Ascending aorta (tissue), 2 donors: ENCODE results near the gene AATK. TPM values are rescaled to one million over a fixed set of nuclear protein-coding genes. Genes with fewer than 3 reads are reported as not detected.

Experiments
- DNase-seq, 2 donors: peaks; one replicate each; pipeline ENCODE4 v3.0.0-alpha.2; 2019; ENCODE audit warnings: low spot score in 2 of 2
- H3K27ac ChIP-seq, 2 donors: fragments of 200-600 bp; sonication (generic); one replicate each; pipeline ENCODE4 v1.5.1; 2016 to 2017; ENCODE audit warnings: mild to moderate bottlenecking in 1 of 2
- H3K27me3 ChIP-seq: fragments of 200-600 bp; sonication (generic); one replicate; pipeline ENCODE4 v1.5.1; 2017
- H3K36me3 ChIP-seq, 2 donors: fragments of 200-600 bp; sonication (generic); one replicate each; pipeline ENCODE4 v1.5.1; 2016
- H3K4me1 ChIP-seq, 2 donors: fragments of 200-600 bp; sonication (generic); one replicate each; pipeline ENCODE4 v1.5.1; 2016 to 2017; ENCODE audit warnings: mild to moderate bottlenecking in 1 of 2
- H3K4me3 ChIP-seq, 2 donors: fragments of 200-600 bp; sonication (generic); one replicate each; pipeline ENCODE4 v1.5.1; 2016 to 2017; ENCODE audit warnings: mild to moderate bottlenecking in 1 of 2
- H3K9me3 ChIP-seq, 2 donors: fragments of 200-600 bp; sonication (generic); one replicate each; pipeline ENCODE4 v1.5.1; 2016
- intact Hi-C: fragments of 100-400 bp; cut with DNase I; formaldehyde crosslinking; loops from one replicate; pipeline ENCODE4 v1.15.1; 2023
- total RNA-seq: library from RNA; depleted of rRNA; stranded (reverse); fragments of >200 nt; gene quantifications from one replicate; pipeline ENCODE4 v1.1.0, GENCODE V29; 2016
- TF ChIP-seq, protein P1 (sequence below), 3 experiments: fragments of 200-600 bp in 2 of 3; fragments of 450-650 bp in 1 of 3; sonication (generic) in 2 of 3; IDR thresholded peaks; one replicate each; pipeline ENCODE4 v1.5.1; 2016 to 2019; ENCODE audit warnings: antibody characterized with exemption in 3 of 3, mild to moderate bottlenecking in 1 of 3, moderate library complexity in 1 of 3

The AATK gene
- total RNA-seq, 1 donor from 2014 or later, result 20.6 TPM

DNA sequence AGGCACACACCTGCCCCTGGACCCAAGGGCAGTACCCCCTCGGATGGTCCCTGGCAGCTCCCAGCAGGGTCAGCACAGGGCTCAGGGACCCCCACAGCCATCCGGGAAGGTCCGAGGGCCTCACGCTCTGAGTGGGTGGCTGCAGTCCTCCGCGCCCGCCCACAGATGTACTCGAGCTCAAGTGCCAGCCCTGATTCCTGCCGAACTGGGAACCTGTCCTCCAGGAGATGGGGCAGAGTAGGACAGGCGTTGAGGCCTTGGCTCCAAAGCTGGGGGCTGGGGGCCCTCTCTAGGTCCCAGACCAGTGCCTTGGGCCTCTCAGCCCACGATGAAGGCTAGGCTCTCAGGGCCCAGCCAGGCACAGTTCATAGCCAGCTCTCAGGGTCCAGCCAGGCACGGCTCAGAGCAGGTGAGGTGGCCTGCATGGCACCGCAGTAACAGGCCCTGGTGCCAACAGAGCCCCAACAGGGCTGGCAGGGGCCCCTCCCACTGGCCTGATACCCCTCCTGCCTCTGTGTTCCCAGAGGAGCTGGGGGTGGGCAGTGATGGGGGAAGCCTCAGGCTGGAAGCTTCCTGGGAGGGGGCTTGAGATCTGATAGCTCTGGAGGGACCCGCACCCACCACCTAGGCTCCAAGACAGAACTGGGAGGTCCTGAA, 36.2 kb downstream of the AATK start:
- DNase-seq, result no peak
- no peaks in the 10 kb centered on the region for H3K27me3 ChIP-seq
- no peak overlapping the region for H3K27ac ChIP-seq
- TF ChIP-seq, protein P1, sequence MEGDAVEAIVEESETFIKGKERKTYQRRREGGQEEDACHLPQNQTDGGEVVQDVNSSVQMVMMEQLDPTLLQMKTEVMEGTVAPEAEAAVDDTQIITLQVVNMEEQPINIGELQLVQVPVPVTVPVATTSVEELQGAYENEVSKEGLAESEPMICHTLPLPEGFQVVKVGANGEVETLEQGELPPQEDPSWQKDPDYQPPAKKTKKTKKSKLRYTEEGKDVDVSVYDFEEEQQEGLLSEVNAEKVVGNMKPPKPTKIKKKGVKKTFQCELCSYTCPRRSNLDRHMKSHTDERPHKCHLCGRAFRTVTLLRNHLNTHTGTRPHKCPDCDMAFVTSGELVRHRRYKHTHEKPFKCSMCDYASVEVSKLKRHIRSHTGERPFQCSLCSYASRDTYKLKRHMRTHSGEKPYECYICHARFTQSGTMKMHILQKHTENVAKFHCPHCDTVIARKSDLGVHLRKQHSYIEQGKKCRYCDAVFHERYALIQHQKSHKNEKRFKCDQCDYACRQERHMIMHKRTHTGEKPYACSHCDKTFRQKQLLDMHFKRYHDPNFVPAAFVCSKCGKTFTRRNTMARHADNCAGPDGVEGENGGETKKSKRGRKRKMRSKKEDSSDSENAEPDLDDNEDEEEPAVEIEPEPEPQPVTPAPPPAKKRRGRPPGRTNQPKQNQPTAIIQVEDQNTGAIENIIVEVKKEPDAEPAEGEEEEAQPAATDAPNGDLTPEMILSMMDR (IDR thresholded peaks at IDR 0.05), result no peak
- H3K9me3 ChIP-seq, result no peaks in the 10 kb centered on the region
- no peaks in the 10 kb centered on the region for H3K4me1 ChIP-seq
- no peak overlapping the region for H3K4me3 ChIP-seq
- intact Hi-C loops, result no loop called here
- H3K36me3 ChIP-seq, result no peaks in the 10 kb centered on the region

DNA sequence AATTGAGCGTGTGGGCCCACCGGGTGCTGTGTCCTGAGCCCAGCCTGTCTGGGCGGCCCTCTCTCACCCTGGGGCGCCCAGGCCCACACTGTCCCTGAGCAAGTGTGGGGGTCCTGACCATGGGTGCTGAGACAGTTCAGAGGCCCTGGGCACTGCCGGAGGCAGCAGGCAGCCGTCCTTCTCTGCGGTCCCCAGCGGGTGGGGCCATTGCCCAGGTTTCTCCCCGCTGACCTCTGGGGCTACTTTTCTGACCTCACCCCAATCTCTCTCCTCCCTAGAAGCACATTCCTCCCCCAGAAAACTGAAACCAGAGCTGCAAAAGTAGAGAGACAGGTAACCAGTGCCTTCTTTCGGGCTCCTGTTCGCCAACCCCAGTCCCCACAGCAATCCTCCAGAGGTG, 36.7 kb downstream of the AATK start:
- Histone ChIP-seq H3K36me3 (no peaks in the 10 kb centered on the region), H3K27me3 (no peaks in the 10 kb centered on the region), H3K27ac (no peak overlapping the region), H3K9me3 (no peaks in the 10 kb centered on the region), H3K4me3 (no peak overlapping the region), H3K4me1 (no peaks in the 10 kb centered on the region)
- intact Hi-C loops, result no loop called here
- TF ChIP-seq, protein P1 (IDR thresholded peaks at IDR 0.05), result no peak
- no peak for DNase-seq

DNA sequence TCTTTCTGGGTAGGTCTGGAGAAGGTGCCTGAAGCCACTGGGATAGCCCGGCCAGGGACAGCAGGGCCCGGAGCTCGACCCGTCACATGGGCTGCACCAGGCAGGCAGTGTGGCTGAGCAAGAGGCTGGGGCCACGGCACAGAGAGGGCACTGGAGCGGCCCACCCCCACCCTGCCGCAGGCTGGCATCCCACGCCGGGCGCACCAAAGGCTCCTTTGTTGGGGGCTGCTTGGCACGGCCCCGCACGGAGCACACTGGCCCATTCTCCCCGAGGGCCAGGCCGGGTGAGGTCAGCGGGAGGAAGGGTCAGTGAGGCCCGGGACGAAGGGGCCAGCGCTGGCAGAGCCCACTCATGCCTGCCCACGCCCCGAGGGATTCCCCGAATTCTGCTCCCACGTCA, 37.2 kb downstream of the AATK start:
- Histone ChIP-seq H3K4me1 (no peaks in the 10 kb centered on the region), H3K9me3 (no peaks in the 10 kb centered on the region), H3K36me3 (no peaks in the 10 kb centered on the region), H3K27me3 (no peaks in the 10 kb centered on the region), H3K27ac (no peak overlapping the region), H3K4me3 (no peak overlapping the region)
- DNase-seq, result no peak
- TF ChIP-seq, protein P1 (IDR thresholded peaks at IDR 0.05), result no peak
- intact Hi-C loops, result no loop called here

DNA sequence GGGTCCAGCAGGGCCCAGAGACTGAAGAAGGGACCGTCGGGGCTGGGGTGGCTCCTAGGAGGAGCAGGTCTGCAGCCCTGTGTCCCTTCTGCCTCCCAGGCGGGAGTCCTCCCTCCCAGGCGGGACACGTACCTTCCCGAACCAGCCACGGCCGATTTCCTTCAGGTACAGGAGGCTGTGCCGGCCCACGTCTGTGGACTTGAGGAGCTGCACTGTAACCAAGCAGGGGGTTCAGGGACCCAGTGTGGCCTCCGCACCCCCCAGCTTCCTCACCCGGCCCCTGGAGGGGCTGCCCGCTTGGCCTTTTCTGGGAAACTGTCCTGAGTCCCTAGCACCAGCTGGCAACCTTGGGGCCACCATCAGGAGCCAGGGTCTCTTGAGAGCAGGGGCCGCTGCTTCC, 37.7 kb downstream of the AATK start:
- DNase-seq, result no peak
- Histone ChIP-seq H3K4me3 (no peak overlapping the region), H3K27me3 (no peaks in the 10 kb centered on the region), H3K4me1 (no peaks in the 10 kb centered on the region), H3K36me3 (no peaks in the 10 kb centered on the region), H3K9me3 (no peaks in the 10 kb centered on the region), H3K27ac (no peak overlapping the region)
- intact Hi-C loops, result no loop called here
- TF ChIP-seq, protein P1 (IDR thresholded peaks at IDR 0.05), result no peak

DNA sequence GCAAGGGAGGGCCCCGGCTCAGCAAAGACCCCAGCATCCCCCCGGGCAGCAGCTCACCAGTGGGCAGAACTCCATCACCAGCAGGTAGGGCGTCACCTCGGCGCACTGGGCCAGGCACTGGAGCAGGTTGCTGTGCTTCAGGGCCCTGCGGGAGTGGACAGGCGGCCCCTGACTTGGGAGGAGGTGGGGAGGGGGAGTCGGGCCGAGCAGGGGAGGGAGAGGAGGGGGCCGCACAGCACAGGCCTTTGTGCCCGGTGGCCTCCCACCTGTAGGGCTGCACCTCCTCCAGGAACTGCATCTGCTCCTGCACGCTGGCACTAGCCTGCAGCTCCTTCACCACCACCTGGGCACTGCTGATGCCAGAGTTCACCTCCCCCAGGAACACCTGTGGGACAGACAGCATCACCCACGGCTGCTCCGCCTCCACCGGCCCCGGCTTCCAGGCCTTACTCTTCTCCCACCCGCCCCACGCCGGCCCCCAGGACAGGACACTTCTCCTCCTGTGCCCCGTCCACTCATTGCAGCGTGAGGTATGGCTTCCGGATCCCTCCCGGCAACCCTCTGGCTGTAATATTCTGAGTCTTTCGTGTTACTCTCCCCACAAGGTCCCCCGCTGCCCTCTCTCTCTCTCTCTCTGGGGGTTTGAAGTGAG, 38.4 kb downstream of the AATK start:
- H3K4me3 ChIP-seq, result no peak overlapping the region
- no peaks in the 10 kb centered on the region for H3K4me1 ChIP-seq
- no peak for DNase-seq
- H3K27ac ChIP-seq, result no peak overlapping the region
- intact Hi-C loops, result no loop called here
- TF ChIP-seq, protein P1 (IDR thresholded peaks at IDR 0.05), result no peak
- no peaks in the 10 kb centered on the region for H3K9me3 ChIP-seq
- no peaks in the 10 kb centered on the region for H3K27me3 ChIP-seq
- no peaks in the 10 kb centered on the region for H3K36me3 ChIP-seq
